Keratinocyte (primary cell): ENCODE measurements around the gene AWAT2. TPM values are rescaled to one million over a fixed set of nuclear protein-coding genes. Genes with fewer than 3 reads are reported as not detected.

Source experiments
- DNase-seq: peaks from one replicate; pipeline ENCODE4 v3.0.0-alpha.2; 2011; ENCODE audit warnings: low read depth, missing footprints, low spot score
- FAIRE-seq: peaks from 2 replicates; lab custom pipeline; 2011; peaks lifted over from hg19 to GRCh38; lab: Jason Lieb, UNC
- H2AFZ ChIP-seq: 2 replicates; pipeline ENCODE4 v1.6.0; 2012; ENCODE audit warnings: low read length, control low read depth, inconsistent platforms; ENCODE audit not compliant: control insufficient read depth
- H3K27ac ChIP-seq: 2 replicates; pipeline ENCODE4 v1.5.1; 2011; ENCODE audit warnings: low read length; ENCODE audit not compliant: control insufficient read depth, insufficient read depth
- H3K27me3 ChIP-seq: 3 replicates; pipeline ENCODE4 v1.6.0; 2011; ENCODE audit warnings: low read length; ENCODE audit not compliant: control insufficient read depth, insufficient read depth; ENCODE audit errors: extremely low read depth
- H3K36me3 ChIP-seq, 2 experiments: 2 replicates in 1 of 2; 3 replicates in 1 of 2; pipeline ENCODE4 v1.5.1; 2011; ENCODE audit warnings: low read length in 2 of 2, mild to moderate bottlenecking in 1 of 2; ENCODE audit not compliant: control insufficient read depth in 2 of 2, insufficient read depth in 2 of 2; ENCODE audit errors: extremely low read depth in 1 of 2
- H3K4me1 ChIP-seq: 3 replicates; pipeline ENCODE4 v1.5.1; 2011; ENCODE audit warnings: low read length; ENCODE audit not compliant: control insufficient read depth, insufficient read depth; ENCODE audit errors: extremely low read depth
- H3K4me2 ChIP-seq: 3 replicates; pipeline ENCODE4 v1.6.0; 2011; ENCODE audit warnings: low read depth, low read length; ENCODE audit not compliant: control insufficient read depth, insufficient read depth; ENCODE audit errors: extremely low read depth
- H3K4me3 ChIP-seq, 3 experiments: fragments of 200-600 bp in 1 of 3; sonication (generic) in 1 of 3; 2 replicates in 2 of 3; 3 replicates in 1 of 3; pipeline ENCODE4 v1.5.1; 2011 to 2016; ENCODE audit warnings: low read length in 3 of 3, mild to moderate bottlenecking in 3 of 3, control low read depth in 2 of 3, inconsistent platforms in 1 of 3, low read depth in 1 of 3, mixed read lengths in 1 of 3, mixed run types in 1 of 3, moderate library complexity in 1 of 3; ENCODE audit not compliant: control insufficient read depth in 2 of 3, insufficient read depth in 2 of 3; ENCODE audit errors: extremely low read depth in 1 of 3
- H3K79me2 ChIP-seq: 2 replicates; pipeline ENCODE4 v1.6.0; 2012; ENCODE audit warnings: low read length; ENCODE audit not compliant: control insufficient read depth, insufficient read depth
- H3K9ac ChIP-seq: 3 replicates; pipeline ENCODE4 v1.6.0; 2011; ENCODE audit warnings: low read length; ENCODE audit not compliant: control insufficient read depth, insufficient read depth; ENCODE audit errors: extremely low read depth
- H3K9me1 ChIP-seq: 3 replicates; pipeline ENCODE4 v1.6.0; 2011; ENCODE audit warnings: low read length; ENCODE audit not compliant: control insufficient read depth, insufficient read depth; ENCODE audit errors: extremely low read depth
- H3K9me3 ChIP-seq: 2 replicates; pipeline ENCODE4 v1.5.1; 2012; ENCODE audit warnings: low read depth, low read length; ENCODE audit not compliant: control insufficient read depth
- H4K20me1 ChIP-seq: 3 replicates; pipeline ENCODE4 v1.6.0; 2011; ENCODE audit warnings: low read length; ENCODE audit not compliant: control insufficient read depth, insufficient read depth; ENCODE audit errors: extremely low read depth
- CTCF ChIP-seq, 3 experiments: IDR thresholded peaks in 1 of 3; conservative IDR thresholded peaks in 1 of 3; optimal IDR thresholded peaks in 1 of 3; 2 replicates in 2 of 3; 3 replicates in 1 of 3; pipeline versions ENCODE3 to v1.5.1; 2011; ENCODE audit warnings: low read length in 3 of 3, mild to moderate bottlenecking in 3 of 3, moderate library complexity in 2 of 3, control low read depth in 1 of 3, inconsistent platforms in 1 of 3; ENCODE audit not compliant: insufficient read depth in 2 of 3; ENCODE audit errors: extremely low read depth in 1 of 3
- EZH2 ChIP-seq: IDR thresholded peaks from one replicate; pipeline ENCODE4 v1.6.1; 2012; ENCODE audit warnings: inconsistent platforms, mild to moderate bottlenecking, low read length, moderate library complexity
- dilution Hi-C: fragments of 300-500 bp; cut with MboI; formaldehyde crosslinking; loops from one replicate; pipeline ENCODE4 v1.7.0; 2020; ENCODE audit warnings: low sequenced_read_pairs; ENCODE audit not compliant: extremely low pct_ligation_motif_present
- polyA plus RNA-seq, 5 experiments: library from polyadenylated mRNA; depleted of rRNA in 3 of 5; stranded (reverse) in 3 of 5; stranded (forward) in 1 of 5; unstranded in 1 of 5; fragments of >200 nt; gene quantifications; 1 replicate in 1 of 5; 2 replicates in 3 of 5; 3 replicates in 1 of 5; pipeline versions ENCODE4 v1.2.1 to v1.2.3, GENCODE V29; 2011 to 2012; ENCODE audit warnings: missing spikeins in 2 of 5, low read depth in 1 of 5, low replicate concordance in 1 of 5

The AWAT2 gene
- polyA plus RNA-seq, 1 donor (not counting 4 experiments of a cell fraction or from before 2014, with no cell fraction given) = not detected

GRCh38 chrX:70012756-70013155 lies 37.0 kb downstream of the AWAT2 start:
- DNase-seq = no peak
- Histone ChIP-seq H3K27me3 (no peaks in the 10 kb centered on the region), H3K4me2 (no peak overlapping the region), H3K79me2 (no peaks in the 10 kb centered on the region), H3K4me1 (peaks cover 2% of the 10 kb centered on the region), H3K27ac (no peak overlapping the region), H3K9me3 (no peaks in the 10 kb centered on the region), H3K9me1 (no peaks in the 10 kb centered on the region), H2AFZ (no peak overlapping the region), H4K20me1 (no peaks in the 10 kb centered on the region), H3K36me3 (no peaks in the 10 kb centered on the region), H3K9ac (no peak overlapping the region), H3K4me3 (no peak overlapping the region)
- dilution Hi-C loops = no loop called here
- FAIRE-seq = no peak
- TF ChIP-seq EZH2 (no peak), CTCF (optimal IDR thresholded peaks at IDR 0.05 in 1 of 3, IDR thresholded peaks at IDR 0.05 in 1 of 3, conservative IDR thresholded peaks at IDR 0.05 in 1 of 3; ENCODE audit: extremely low read depth in 1 of 3, insufficient read depth in 2 of 3, low read length in 3 of 3) (no peak)

GRCh38 chrX:70009970-70010369 lies 39.8 kb downstream of the AWAT2 start:
- Histone ChIP-seq H3K36me3 (no peaks in the 10 kb centered on the region), H3K79me2 (no peaks in the 10 kb centered on the region), H3K4me3 (no peak overlapping the region), H3K4me2 (no peak overlapping the region), H3K4me1 (peaks cover 2% of the 10 kb centered on the region), H3K27me3 (no peaks in the 10 kb centered on the region), H2AFZ (no peak overlapping the region), H3K9me3 (no peaks in the 10 kb centered on the region), H3K27ac (no peak overlapping the region), H3K9me1 (no peaks in the 10 kb centered on the region), H3K9ac (no peak overlapping the region), H4K20me1 (no peaks in the 10 kb centered on the region)
- TF ChIP-seq EZH2 = no peak
- no peak for TF ChIP-seq CTCF (optimal IDR thresholded peaks at IDR 0.05 in 1 of 3, IDR thresholded peaks at IDR 0.05 in 1 of 3, conservative IDR thresholded peaks at IDR 0.05 in 1 of 3; ENCODE audit: extremely low read depth in 1 of 3, insufficient read depth in 2 of 3, low read length in 3 of 3)
- no peak for FAIRE-seq
- no peak for DNase-seq
- dilution Hi-C loops = no loop called here
